ENCODE measurements around the gene ITPR3. TPM values are rescaled to one million over a fixed set of nuclear protein-coding genes. Genes with fewer than 3 reads are reported as not detected.

ITPR3 gene
- total RNA-seq, 2 donors from 2014 or later: 57.0 to 59.7 TPM

GRCh38 chr6:33704215-33705066, 83.3 kb downstream of the ITPR3 start:
- peak overlapping the region; percentile 58 for H3K27ac Mint-ChIP-seq

GRCh38 chr6:33705268-33705885, 84.3 kb downstream of the ITPR3 start:
- Mint-ChIP-seq H3K27me3 (no peaks in the 10 kb centered on the region), H3K9me3 (no peaks in the 10 kb centered on the region), H3K36me3 (ENCODE audit: low read depth) (peaks cover 72% of the 10 kb centered on the region), H3K4me3 (no peak overlapping the region), H3K4me1 (peaks cover 35% of the 10 kb centered on the region), H3K27ac (no peak overlapping the region)
- no peak for ATAC-seq (replicated peaks)

More at GRCh38 chr6:33704215-33705066, 83.3 kb downstream of the ITPR3 start:
- Mint-ChIP-seq H3K27me3 (no peaks in the 10 kb centered on the region), H3K4me3 (no peak overlapping the region), H3K4me1 (peaks cover 33% of the 10 kb centered on the region), H3K9me3 (no peaks in the 10 kb centered on the region), H3K36me3 (ENCODE audit: low read depth) (peaks cover 71% of the 10 kb centered on the region)
- ATAC-seq (replicated peaks): no peak

GRCh38 chr6:33705955-33706725, 85.0 kb downstream of the ITPR3 start:
- no peak overlapping the region for H3K27ac Mint-ChIP-seq
- ATAC-seq (replicated peaks): no peak
- H3K9me3 Mint-ChIP-seq: no peaks in the 10 kb centered on the region
- H3K4me3 Mint-ChIP-seq: no peak overlapping the region
- peaks cover 38% of the 10 kb centered on the region for H3K4me1 Mint-ChIP-seq
- H3K27me3 Mint-ChIP-seq: no peaks in the 10 kb centered on the region
- peaks cover 72% of the 10 kb centered on the region for H3K36me3 Mint-ChIP-seq (ENCODE audit: low read depth)

GRCh38 chr6:33707771-33708170, 86.6 kb downstream of the ITPR3 start:
- H3K9me3 Mint-ChIP-seq: no peaks in the 10 kb centered on the region

GRCh38 chr6:33708516-33709204, 87.5 kb downstream of the ITPR3 start:
- no peak overlapping the region for H3K27ac Mint-ChIP-seq
- peaks cover 69% of the 10 kb centered on the region for H3K36me3 Mint-ChIP-seq (ENCODE audit: low read depth)

More at GRCh38 chr6:33707771-33708170, 86.6 kb downstream of the ITPR3 start:
- H3K4me1 Mint-ChIP-seq: peaks cover 38% of the 10 kb centered on the region
- H3K4me3 Mint-ChIP-seq: no peak overlapping the region
- H3K27ac Mint-ChIP-seq: no peak overlapping the region
- no peak for ATAC-seq (replicated peaks)
- no peaks in the 10 kb centered on the region for H3K27me3 Mint-ChIP-seq
- H3K36me3 Mint-ChIP-seq (ENCODE audit: low read depth): peaks cover 72% of the 10 kb centered on the region

GRCh38 chr6:33709605-33710295, 88.6 kb downstream of the ITPR3 start:
- Mint-ChIP-seq H3K27ac (peak overlapping the region; percentile 98), H3K9me3 (no peaks in the 10 kb centered on the region), H3K36me3 (ENCODE audit: low read depth) (peaks cover 58% of the 10 kb centered on the region)

More at GRCh38 chr6:33708516-33709204, 87.5 kb downstream of the ITPR3 start:
- Mint-ChIP-seq H3K4me3 (peak overlapping the region; percentile 96), H3K4me1 (peaks cover 35% of the 10 kb centered on the region), H3K27me3 (no peaks in the 10 kb centered on the region), H3K9me3 (no peaks in the 10 kb centered on the region)
- ATAC-seq (replicated peaks): no peak

GRCh38 chr6:33710296-33711121, 89.4 kb downstream of the ITPR3 start:
- Mint-ChIP-seq H3K27me3 (no peaks in the 10 kb centered on the region), H3K9me3 (no peaks in the 10 kb centered on the region), H3K36me3 (ENCODE audit: low read depth) (peaks cover 57% of the 10 kb centered on the region), H3K27ac (peak overlapping the region; percentile 98), H3K4me1 (peaks cover 28% of the 10 kb centered on the region), H3K4me3 (peak overlapping the region; percentile 96)
- no peak for ATAC-seq (replicated peaks)

More at GRCh38 chr6:33709605-33710295, 88.6 kb downstream of the ITPR3 start:
- ATAC-seq (replicated peaks): no peak
- Mint-ChIP-seq H3K4me1 (peaks cover 28% of the 10 kb centered on the region), H3K27me3 (no peaks in the 10 kb centered on the region), H3K4me3 (peak overlapping the region; percentile 96)

GRCh38 chr6:33711140-33712129, 90.3 kb downstream of the ITPR3 start, which contains the start of gene UQCC2:
Gene UQCC2 (minus strand): TSS chr6:33711700. CDS start chr6:33711686, 14 bp downstream.
- Mint-ChIP-seq H3K36me3 (ENCODE audit: low read depth) (peaks cover 52% of the 10 kb centered on the region), H3K4me3 (peak within 1 kb of the TSS; percentile 96), H3K4me1 (peaks cover 28% of the 10 kb centered on the region), H3K9me3 (no peaks in the 10 kb centered on the region), H3K27ac (peak within 1 kb of the TSS; percentile 98), H3K27me3 (no peaks in the 10 kb centered on the region)
- ATAC-seq (replicated peaks): peak; percentile 97

- no peaks in the 10 kb centered on the region for H3K27me3 Mint-ChIP-seq
- ATAC-seq (replicated peaks): no peak
- no peaks in the 10 kb centered on the region for H3K9me3 Mint-ChIP-seq
Observed at GRCh38 chr6:33712914-33713313, 91.8 kb downstream of the ITPR3 start.

GRCh38 chr6:33713786-33714185, 92.7 kb downstream of the ITPR3 start:
- Mint-ChIP-seq H3K9me3 (no peaks in the 10 kb centered on the region), H3K4me1 (peaks cover 22% of the 10 kb centered on the region), H3K27me3 (no peaks in the 10 kb centered on the region), H3K36me3 (ENCODE audit: low read depth) (peaks cover 30% of the 10 kb centered on the region), H3K27ac (no peak overlapping the region), H3K4me3 (no peak overlapping the region)
- no peak for ATAC-seq (replicated peaks)

More at GRCh38 chr6:33712914-33713313, 91.8 kb downstream of the ITPR3 start:
- Mint-ChIP-seq H3K27ac (no peak overlapping the region), H3K4me1 (peaks cover 26% of the 10 kb centered on the region), H3K36me3 (ENCODE audit: low read depth) (peaks cover 39% of the 10 kb centered on the region), H3K4me3 (peak overlapping the region; percentile 96)

- no peak overlapping the region for H3K4me3 Mint-ChIP-seq
- H3K27ac Mint-ChIP-seq: no peak overlapping the region
- ATAC-seq (replicated peaks): no peak
- H3K36me3 Mint-ChIP-seq (ENCODE audit: low read depth): peaks cover 23% of the 10 kb centered on the region
- no peaks in the 10 kb centered on the region for H3K9me3 Mint-ChIP-seq
- H3K4me1 Mint-ChIP-seq: peaks cover 17% of the 10 kb centered on the region
- no peaks in the 10 kb centered on the region for H3K27me3 Mint-ChIP-seq
Observed at GRCh38 chr6:33714385-33715040, 93.4 kb downstream of the ITPR3 start.
